WERI-Rb-1 (cell line): ENCODE measurements around the gene LRRC25.
"Not testable (repeated sequence)": the region's sequence is repeated elsewhere in the genome, so short reads cannot be mapped to it uniquely, and the experiment has no call there.

Experiments used
- DNase-seq: peaks from one replicate; pipeline ENCODE4 v3.0.0-alpha.2; 2020
- H3K27ac ChIP-seq: fragments of 250-450 bp; sonication (Bioruptor Pico); 2 replicates; pipeline ENCODE4 v1.5.1; 2020; ENCODE audit warnings: mild to moderate bottlenecking, moderate library complexity
- H3K27me3 ChIP-seq: fragments of 250-450 bp; sonication (Bioruptor Pico); 2 replicates; pipeline ENCODE4 v1.5.1; 2021; ENCODE audit warnings: mild to moderate bottlenecking, low read depth, moderate library complexity; ENCODE audit not compliant: insufficient read depth, severe bottlenecking
- H3K36me3 ChIP-seq: fragments of 250-450 bp; sonication (Bioruptor Pico); 2 replicates; pipeline ENCODE4 v1.5.1; 2020; ENCODE audit warnings: mild to moderate bottlenecking, moderate library complexity
- H3K4me3 ChIP-seq: 2 replicates; pipeline ENCODE4 v1.5.1; 2011; ENCODE audit warnings: low read depth, mild to moderate bottlenecking, control low read depth, low read length
- H3K9me3 ChIP-seq: fragments of 250-450 bp; sonication (Bioruptor Pico); 2 replicates; pipeline ENCODE4 v1.5.1; 2021; ENCODE audit warnings: mild to moderate bottlenecking, moderate library complexity; ENCODE audit not compliant: severe bottlenecking
- TF ChIP-seq, protein P1 (sequence below): IDR thresholded peaks from 2 replicates; pipeline ENCODE4 v1.5.1; 2011; ENCODE audit warnings: low read depth, mild to moderate bottlenecking, control low read depth, inconsistent platforms, low read length

LRRC25 gene

GRCh38 chr19:18357041-18357440 lies 40.4 kb downstream of the LRRC25 start:
- TF ChIP-seq, protein P1, sequence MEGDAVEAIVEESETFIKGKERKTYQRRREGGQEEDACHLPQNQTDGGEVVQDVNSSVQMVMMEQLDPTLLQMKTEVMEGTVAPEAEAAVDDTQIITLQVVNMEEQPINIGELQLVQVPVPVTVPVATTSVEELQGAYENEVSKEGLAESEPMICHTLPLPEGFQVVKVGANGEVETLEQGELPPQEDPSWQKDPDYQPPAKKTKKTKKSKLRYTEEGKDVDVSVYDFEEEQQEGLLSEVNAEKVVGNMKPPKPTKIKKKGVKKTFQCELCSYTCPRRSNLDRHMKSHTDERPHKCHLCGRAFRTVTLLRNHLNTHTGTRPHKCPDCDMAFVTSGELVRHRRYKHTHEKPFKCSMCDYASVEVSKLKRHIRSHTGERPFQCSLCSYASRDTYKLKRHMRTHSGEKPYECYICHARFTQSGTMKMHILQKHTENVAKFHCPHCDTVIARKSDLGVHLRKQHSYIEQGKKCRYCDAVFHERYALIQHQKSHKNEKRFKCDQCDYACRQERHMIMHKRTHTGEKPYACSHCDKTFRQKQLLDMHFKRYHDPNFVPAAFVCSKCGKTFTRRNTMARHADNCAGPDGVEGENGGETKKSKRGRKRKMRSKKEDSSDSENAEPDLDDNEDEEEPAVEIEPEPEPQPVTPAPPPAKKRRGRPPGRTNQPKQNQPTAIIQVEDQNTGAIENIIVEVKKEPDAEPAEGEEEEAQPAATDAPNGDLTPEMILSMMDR: no peak
- H3K36me3 ChIP-seq: peaks cover 24% of the 10 kb centered on the region
- H3K4me3 ChIP-seq: no peak overlapping the region
- H3K27me3 ChIP-seq: no peaks in the 10 kb centered on the region
- DNase-seq: no peak
- H3K9me3 ChIP-seq: no peaks in the 10 kb centered on the region
- H3K27ac ChIP-seq: no peak overlapping the region

- not testable (repeated sequence) for DNase-seq, H3K4me3 ChIP-seq, H3K27me3 ChIP-seq, H3K27ac ChIP-seq, H3K9me3 ChIP-seq
- peaks cover 24% of the 10 kb centered on the region for H3K36me3 ChIP-seq
Observed at GRCh38 chr19:18354743-18355142, 42.7 kb downstream of the LRRC25 start.

GRCh38 chr19:18353378-18354005 lies 43.9 kb downstream of the LRRC25 start:
- H3K27ac ChIP-seq: no peak overlapping the region
- peaks cover 25% of the 10 kb centered on the region for H3K36me3 ChIP-seq
- DNase-seq: no peak
- TF ChIP-seq, protein P1: no peak
- H3K27me3 ChIP-seq: no peaks in the 10 kb centered on the region
- no peaks in the 10 kb centered on the region for H3K9me3 ChIP-seq
- H3K4me3 ChIP-seq: no peak overlapping the region

DNA sequence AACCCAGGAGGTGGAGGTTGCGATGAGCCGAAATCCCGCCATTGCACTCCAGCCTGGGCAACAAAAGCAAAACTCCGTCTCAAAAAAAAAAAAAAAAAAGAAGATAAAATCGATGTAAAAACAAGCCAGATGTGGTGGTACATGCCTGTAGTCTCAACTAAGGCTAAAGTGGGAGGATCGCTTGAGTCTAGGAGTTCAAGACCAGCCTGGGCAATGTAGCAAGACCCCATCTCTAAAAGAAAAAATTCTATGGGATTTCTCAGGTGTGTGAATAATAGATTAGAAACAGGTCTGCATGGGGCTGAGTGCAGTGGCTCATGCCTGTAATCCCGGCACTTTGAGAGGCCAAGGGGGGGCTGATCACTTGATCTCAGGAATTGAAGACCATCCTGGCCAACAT lies 45.9 kb downstream of the LRRC25 start:
- peaks cover 12% of the 10 kb centered on the region for H3K36me3 ChIP-seq
- H3K27me3 ChIP-seq: no peaks in the 10 kb centered on the region
- no peak for DNase-seq
- no peak overlapping the region for H3K27ac ChIP-seq
- TF ChIP-seq, protein P1: no peak
- no peak overlapping the region for H3K4me3 ChIP-seq
- H3K9me3 ChIP-seq: no peaks in the 10 kb centered on the region

- no peak for DNase-seq
- no peak overlapping the region for H3K27ac ChIP-seq
- TF ChIP-seq, protein P1: no peak
- peaks cover 4% of the 10 kb centered on the region for H3K36me3 ChIP-seq
- no peak overlapping the region for H3K4me3 ChIP-seq
- no peaks in the 10 kb centered on the region for H3K27me3 ChIP-seq
- H3K9me3 ChIP-seq: no peaks in the 10 kb centered on the region
Observed at GRCh38 chr19:18350490-18350889, 46.9 kb downstream of the LRRC25 start.

DNA sequence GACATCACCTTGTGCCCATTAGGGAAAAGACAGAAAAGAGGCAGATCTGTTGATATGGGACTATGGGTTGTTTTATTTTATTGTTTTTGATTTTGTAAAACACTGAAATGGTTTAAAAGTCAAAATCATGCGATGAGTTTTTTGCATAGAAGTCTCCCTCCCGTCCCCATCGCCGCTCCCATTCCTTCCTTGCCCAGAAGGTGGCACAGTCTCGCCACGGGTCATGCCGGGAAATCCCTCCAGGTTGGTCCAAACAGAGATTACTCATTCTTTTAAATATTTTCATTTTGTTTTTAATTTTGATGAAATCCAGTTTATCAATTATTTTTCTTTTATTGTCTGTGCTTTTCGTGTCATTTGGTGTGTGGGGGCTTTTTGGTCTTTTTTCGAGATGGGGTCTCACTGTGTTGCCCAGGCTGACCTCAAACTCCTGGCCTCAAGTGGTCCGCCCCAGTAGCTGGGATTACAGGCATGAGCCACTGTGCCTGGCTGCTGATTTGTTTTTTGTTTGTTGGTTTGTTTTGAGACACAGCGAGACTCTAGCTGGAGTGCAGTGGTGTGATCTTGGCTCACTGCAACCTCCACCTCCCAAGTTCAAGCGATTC lies 47.8 kb downstream of the LRRC25 start:
- no peak overlapping the region for H3K4me3 ChIP-seq
- peak; percentile 55 for DNase-seq
- peaks cover 4% of the 10 kb centered on the region for H3K36me3 ChIP-seq
- H3K27ac ChIP-seq: no peak overlapping the region
- TF ChIP-seq, protein P1: peak; percentile 64
- H3K27me3 ChIP-seq: no peaks in the 10 kb centered on the region
- H3K9me3 ChIP-seq: no peaks in the 10 kb centered on the region

- DNase-seq, H3K27me3 ChIP-seq, H3K27ac ChIP-seq, H3K4me3 ChIP-seq, H3K36me3 ChIP-seq, H3K9me3 ChIP-seq: not testable (repeated sequence)
Observed at GRCh38 chr19:18348818-18349339, 48.5 kb downstream of the LRRC25 start.
